SK-N-SH treated with all-trans-retinoic acid at 6 μM for 48 hours (cell line): ENCODE measurements around the gene CCDC77.

ENCODE experiments used
- ATAC-seq: fragments of 200-7000 bp; cut with Tn5 transposase; 3 replicates; pipeline ENCODE4 v1.9.1; 2020; ENCODE audit warnings: mild to moderate bottlenecking, moderate library complexity
- ARNTL ChIP-seq: fragments of 450-650 bp; formaldehyde crosslinking; IDR thresholded peaks from 2 replicates; pipeline ENCODE4 v1.5.0; 2020; ENCODE audit warnings: low read depth, mild to moderate bottlenecking, moderate library complexity, borderline replicate concordance
- BACH2 ChIP-seq: fragments of 250-450 bp; sonication (Bioruptor Pico); IDR thresholded peaks from 2 replicates; pipeline ENCODE4 v1.9.0; 2021; ENCODE audit warnings: mild to moderate bottlenecking, borderline replicate concordance
- CSDC2 ChIP-seq: fragments of 250-450 bp; sonication (Bioruptor Pico); IDR thresholded peaks from 2 replicates; pipeline ENCODE4 v1.5.0; 2020; ENCODE audit warnings: mild to moderate bottlenecking, moderate library complexity
- ESRRG ChIP-seq: fragments of 250-450 bp; sonication (Bioruptor Pico); IDR thresholded peaks from 2 replicates; pipeline ENCODE4 v1.6.1; 2021; ENCODE audit warnings: mild to moderate bottlenecking
- GLIS3 ChIP-seq: fragments of 250-450 bp; sonication (Bioruptor Pico); IDR thresholded peaks from 2 replicates; pipeline ENCODE4 v1.5.0; 2020; ENCODE audit warnings: mild to moderate bottlenecking, moderate library complexity
- ISL1 ChIP-seq: fragments of 250-450 bp; sonication (Bioruptor Pico); IDR thresholded peaks from 2 replicates; pipeline ENCODE4 v2.1.2; 2022; ENCODE audit warnings: mild to moderate bottlenecking, moderate library complexity
- OSR1 ChIP-seq: fragments of 250-450 bp; sonication (Bioruptor Pico); IDR thresholded peaks from 2 replicates; pipeline ENCODE4 v1.8.0; 2022; ENCODE audit warnings: moderate library complexity, mild to moderate bottlenecking, inconsistent platforms
- PPARA ChIP-seq: fragments of 250-450 bp; sonication (Bioruptor Pico); IDR thresholded peaks from 2 replicates; pipeline ENCODE4 v1.5.0; 2020; ENCODE audit warnings: mild to moderate bottlenecking, borderline replicate concordance
- RARB ChIP-seq: fragments of 250-450 bp; sonication (Bioruptor Pico); IDR thresholded peaks from 2 replicates; pipeline ENCODE4 v1.8.0; 2021; ENCODE audit warnings: mild to moderate bottlenecking, moderate library complexity
- SNAI2 ChIP-seq: fragments of 250-450 bp; sonication (Bioruptor Pico); IDR thresholded peaks from 2 replicates; pipeline ENCODE4 v1.5.0; 2020; ENCODE audit warnings: mild to moderate bottlenecking, moderate library complexity
- TCF4 ChIP-seq: fragments of 250-450 bp; sonication (Bioruptor Pico); IDR thresholded peaks from 2 replicates; pipeline ENCODE4 v1.8.0; 2021; ENCODE audit warnings: mild to moderate bottlenecking, moderate library complexity, borderline replicate concordance
- TOX ChIP-seq: fragments of 250-450 bp; sonication (Bioruptor Pico); IDR thresholded peaks from 2 replicates; pipeline ENCODE4 v1.8.0; 2021; ENCODE audit warnings: mild to moderate bottlenecking, moderate library complexity, borderline replicate concordance
- ZC3H10 ChIP-seq: fragments of 250-450 bp; sonication (Bioruptor Pico); IDR thresholded peaks from 2 replicates; pipeline ENCODE4 v1.5.1; 2021; ENCODE audit warnings: mild to moderate bottlenecking, moderate library complexity
- ZFP3 ChIP-seq: fragments of 250-450 bp; sonication (Bioruptor Pico); IDR thresholded peaks from 2 replicates; pipeline ENCODE4 v1.5.0; 2020; ENCODE audit warnings: mild to moderate bottlenecking, moderate library complexity
- ZFP30 ChIP-seq: fragments of 450-650 bp; formaldehyde crosslinking; IDR thresholded peaks from 2 replicates; pipeline ENCODE4 v1.5.0; 2022; ENCODE audit warnings: mild to moderate bottlenecking, moderate library complexity
- ZNF565 ChIP-seq: fragments of 450-650 bp; formaldehyde crosslinking; conservative IDR thresholded peaks from 2 replicates; pipeline ENCODE4 v1.5.0; 2020; ENCODE audit warnings: low read depth, mild to moderate bottlenecking, moderate library complexity
- ZNF70 ChIP-seq: fragments of 450-650 bp; formaldehyde crosslinking; IDR thresholded peaks from 2 replicates; pipeline ENCODE4 v1.5.0; 2020; ENCODE audit warnings: mild to moderate bottlenecking, moderate library complexity
- ZNF8 ChIP-seq: fragments of 450-650 bp; formaldehyde crosslinking; IDR thresholded peaks from 2 replicates; pipeline ENCODE4 v1.5.0; 2020; ENCODE audit warnings: mild to moderate bottlenecking, moderate library complexity
- TF ChIP-seq, protein P1 (sequence below): fragments of 250-450 bp; sonication (Bioruptor Pico); IDR thresholded peaks from 2 replicates; pipeline ENCODE4 v1.8.0; 2021; ENCODE audit warnings: low read depth, mild to moderate bottlenecking, moderate library complexity, borderline replicate concordance
- TF ChIP-seq, protein P2 (sequence below): fragments of 250-450 bp; sonication (Bioruptor Pico); IDR thresholded peaks from 2 replicates; pipeline ENCODE4 v1.5.0; 2020; ENCODE audit warnings: mild to moderate bottlenecking, moderate library complexity
- TF ChIP-seq, protein P3 (sequence below): fragments of 250-450 bp; sonication (Bioruptor Pico); IDR thresholded peaks from 2 replicates; pipeline ENCODE4 v1.8.0; 2020; ENCODE audit warnings: mild to moderate bottlenecking, moderate library complexity, borderline replicate concordance
- TF ChIP-seq, protein P4 (sequence below): fragments of 250-450 bp; sonication (Bioruptor Pico); IDR thresholded peaks from 2 replicates; pipeline ENCODE4 v1.5.1; 2020; ENCODE audit warnings: low read depth, mild to moderate bottlenecking, moderate library complexity
- TF ChIP-seq, protein P5 (sequence below): fragments of 250-450 bp; sonication (Bioruptor Pico); IDR thresholded peaks from 2 replicates; pipeline ENCODE4 v1.5.1; 2021; ENCODE audit warnings: mild to moderate bottlenecking, moderate library complexity

The CCDC77 gene

DNA sequence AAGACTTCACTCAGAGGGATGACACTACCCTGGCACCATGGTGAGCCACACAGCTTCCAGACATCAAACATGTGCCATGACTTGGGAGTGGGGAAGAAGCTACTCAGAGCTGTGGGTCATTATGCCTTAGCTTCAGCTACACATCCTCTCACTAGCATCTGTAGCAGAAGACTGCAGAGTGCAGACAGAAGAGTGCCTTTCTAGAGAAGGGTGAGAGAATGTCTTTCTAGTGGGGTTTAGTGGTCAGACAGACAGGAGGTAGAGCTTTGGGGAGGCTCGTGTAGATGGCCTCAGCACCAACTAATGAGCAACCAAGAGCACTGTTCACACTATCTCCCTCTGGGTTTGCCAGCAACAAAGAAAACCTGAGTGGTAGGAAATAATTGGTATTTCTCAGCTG lies 53.4 kb downstream of the CCDC77 start:
- TF ChIP-seq, protein P1, sequence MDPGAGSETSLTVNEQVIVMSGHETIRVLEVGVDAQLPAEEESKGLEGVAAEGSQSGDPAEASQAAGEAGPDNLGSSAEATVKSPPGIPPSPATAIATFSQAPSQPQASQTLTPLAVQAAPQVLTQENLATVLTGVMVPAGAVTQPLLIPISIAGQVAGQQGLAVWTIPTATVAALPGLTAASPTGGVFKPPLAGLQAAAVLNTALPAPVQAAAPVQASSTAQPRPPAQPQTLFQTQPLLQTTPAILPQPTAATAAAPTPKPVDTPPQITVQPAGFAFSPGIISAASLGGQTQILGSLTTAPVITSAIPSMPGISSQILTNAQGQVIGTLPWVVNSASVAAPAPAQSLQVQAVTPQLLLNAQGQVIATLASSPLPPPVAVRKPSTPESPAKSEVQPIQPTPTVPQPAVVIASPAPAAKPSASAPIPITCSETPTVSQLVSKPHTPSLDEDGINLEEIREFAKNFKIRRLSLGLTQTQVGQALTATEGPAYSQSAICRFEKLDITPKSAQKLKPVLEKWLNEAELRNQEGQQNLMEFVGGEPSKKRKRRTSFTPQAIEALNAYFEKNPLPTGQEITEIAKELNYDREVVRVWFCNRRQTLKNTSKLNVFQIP (CRISPR knock-in tag): no peak
- no peak for TF ChIP-seq ARNTL (CRISPR knock-in tag)
- TF ChIP-seq, protein P2, sequence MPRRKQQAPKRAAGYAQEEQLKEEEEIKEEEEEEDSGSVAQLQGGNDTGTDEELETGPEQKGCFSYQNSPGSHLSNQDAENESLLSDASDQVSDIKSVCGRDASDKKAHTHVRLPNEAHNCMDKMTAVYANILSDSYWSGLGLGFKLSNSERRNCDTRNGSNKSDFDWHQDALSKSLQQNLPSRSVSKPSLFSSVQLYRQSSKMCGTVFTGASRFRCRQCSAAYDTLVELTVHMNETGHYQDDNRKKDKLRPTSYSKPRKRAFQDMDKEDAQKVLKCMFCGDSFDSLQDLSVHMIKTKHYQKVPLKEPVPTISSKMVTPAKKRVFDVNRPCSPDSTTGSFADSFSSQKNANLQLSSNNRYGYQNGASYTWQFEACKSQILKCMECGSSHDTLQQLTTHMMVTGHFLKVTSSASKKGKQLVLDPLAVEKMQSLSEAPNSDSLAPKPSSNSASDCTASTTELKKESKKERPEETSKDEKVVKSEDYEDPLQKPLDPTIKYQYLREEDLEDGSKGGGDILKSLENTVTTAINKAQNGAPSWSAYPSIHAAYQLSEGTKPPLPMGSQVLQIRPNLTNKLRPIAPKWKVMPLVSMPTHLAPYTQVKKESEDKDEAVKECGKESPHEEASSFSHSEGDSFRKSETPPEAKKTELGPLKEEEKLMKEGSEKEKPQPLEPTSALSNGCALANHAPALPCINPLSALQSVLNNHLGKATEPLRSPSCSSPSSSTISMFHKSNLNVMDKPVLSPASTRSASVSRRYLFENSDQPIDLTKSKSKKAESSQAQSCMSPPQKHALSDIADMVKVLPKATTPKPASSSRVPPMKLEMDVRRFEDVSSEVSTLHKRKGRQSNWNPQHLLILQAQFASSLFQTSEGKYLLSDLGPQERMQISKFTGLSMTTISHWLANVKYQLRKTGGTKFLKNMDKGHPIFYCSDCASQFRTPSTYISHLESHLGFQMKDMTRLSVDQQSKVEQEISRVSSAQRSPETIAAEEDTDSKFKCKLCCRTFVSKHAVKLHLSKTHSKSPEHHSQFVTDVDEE (CRISPR knock-in tag): no peak
- TF ChIP-seq, protein P3, sequence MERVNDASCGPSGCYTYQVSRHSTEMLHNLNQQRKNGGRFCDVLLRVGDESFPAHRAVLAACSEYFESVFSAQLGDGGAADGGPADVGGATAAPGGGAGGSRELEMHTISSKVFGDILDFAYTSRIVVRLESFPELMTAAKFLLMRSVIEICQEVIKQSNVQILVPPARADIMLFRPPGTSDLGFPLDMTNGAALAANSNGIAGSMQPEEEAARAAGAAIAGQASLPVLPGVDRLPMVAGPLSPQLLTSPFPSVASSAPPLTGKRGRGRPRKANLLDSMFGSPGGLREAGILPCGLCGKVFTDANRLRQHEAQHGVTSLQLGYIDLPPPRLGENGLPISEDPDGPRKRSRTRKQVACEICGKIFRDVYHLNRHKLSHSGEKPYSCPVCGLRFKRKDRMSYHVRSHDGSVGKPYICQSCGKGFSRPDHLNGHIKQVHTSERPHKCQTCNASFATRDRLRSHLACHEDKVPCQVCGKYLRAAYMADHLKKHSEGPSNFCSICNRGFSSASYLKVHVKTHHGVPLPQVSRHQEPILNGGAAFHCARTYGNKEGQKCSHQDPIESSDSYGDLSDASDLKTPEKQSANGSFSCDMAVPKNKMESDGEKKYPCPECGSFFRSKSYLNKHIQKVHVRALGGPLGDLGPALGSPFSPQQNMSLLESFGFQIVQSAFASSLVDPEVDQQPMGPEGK (CRISPR knock-in tag): no peak
- no peak for TF ChIP-seq GLIS3
- no peak for TF ChIP-seq ZNF70
- no peak for TF ChIP-seq OSR1 (CRISPR knock-in tag)
- TF ChIP-seq PPARA (CRISPR knock-in tag): no peak
- TF ChIP-seq BACH2 (CRISPR knock-in tag): no peak
- no peak for TF ChIP-seq ISL1 (CRISPR knock-in tag)
- no peak for TF ChIP-seq ZC3H10
- TF ChIP-seq, protein P4, sequence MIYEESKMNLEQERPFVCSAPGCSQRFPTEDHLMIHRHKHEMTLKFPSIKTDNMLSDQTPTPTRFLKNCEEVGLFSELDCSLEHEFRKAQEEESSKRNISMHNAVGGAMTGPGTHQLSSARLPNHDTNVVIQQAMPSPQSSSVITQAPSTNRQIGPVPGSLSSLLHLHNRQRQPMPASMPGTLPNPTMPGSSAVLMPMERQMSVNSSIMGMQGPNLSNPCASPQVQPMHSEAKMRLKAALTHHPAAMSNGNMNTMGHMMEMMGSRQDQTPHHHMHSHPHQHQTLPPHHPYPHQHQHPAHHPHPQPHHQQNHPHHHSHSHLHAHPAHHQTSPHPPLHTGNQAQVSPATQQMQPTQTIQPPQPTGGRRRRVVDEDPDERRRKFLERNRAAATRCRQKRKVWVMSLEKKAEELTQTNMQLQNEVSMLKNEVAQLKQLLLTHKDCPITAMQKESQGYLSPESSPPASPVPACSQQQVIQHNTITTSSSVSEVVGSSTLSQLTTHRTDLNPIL (CRISPR knock-in tag): no peak
- TF ChIP-seq, protein P5, sequence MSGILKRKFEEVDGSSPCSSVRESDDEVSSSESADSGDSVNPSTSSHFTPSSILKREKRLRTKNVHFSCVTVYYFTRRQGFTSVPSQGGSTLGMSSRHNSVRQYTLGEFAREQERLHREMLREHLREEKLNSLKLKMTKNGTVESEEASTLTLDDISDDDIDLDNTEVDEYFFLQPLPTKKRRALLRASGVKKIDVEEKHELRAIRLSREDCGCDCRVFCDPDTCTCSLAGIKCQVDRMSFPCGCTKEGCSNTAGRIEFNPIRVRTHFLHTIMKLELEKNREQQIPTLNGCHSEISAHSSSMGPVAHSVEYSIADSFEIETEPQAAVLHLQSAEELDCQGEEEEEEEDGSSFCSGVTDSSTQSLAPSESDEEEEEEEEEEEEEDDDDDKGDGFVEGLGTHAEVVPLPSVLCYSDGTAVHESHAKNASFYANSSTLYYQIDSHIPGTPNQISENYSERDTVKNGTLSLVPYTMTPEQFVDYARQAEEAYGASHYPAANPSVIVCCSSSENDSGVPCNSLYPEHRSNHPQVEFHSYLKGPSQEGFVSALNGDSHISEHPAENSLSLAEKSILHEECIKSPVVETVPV (CRISPR knock-in tag): no peak
- TF ChIP-seq TCF4 (CRISPR knock-in tag): no peak
- no peak for TF ChIP-seq RARB (CRISPR knock-in tag)
- no peak for TF ChIP-seq ZFP30 (CRISPR knock-in tag)
- no peak for TF ChIP-seq ZFP3 (CRISPR knock-in tag)
- no peak for ATAC-seq

DNA sequence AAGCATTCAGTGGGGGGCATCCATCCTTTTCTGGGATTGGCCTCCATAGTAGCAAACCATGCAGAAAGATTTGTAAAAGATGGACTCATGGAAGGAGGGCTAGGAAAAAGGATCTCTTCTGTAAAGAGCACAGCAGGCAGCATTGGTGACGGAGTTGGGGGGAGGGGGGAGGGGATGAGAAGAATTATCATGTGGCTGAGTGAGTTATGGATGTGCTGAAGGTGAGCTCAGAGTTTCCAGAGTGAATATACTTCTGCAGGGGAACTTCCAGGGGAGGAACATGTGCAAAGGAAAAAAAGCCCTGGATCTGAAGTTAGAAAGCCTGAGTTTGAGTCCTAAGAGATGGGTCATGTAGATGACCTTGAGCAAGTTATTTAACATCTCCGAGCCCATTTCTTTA lies 54.4 kb downstream of the CCDC77 start:
- TF ChIP-seq TCF4 (CRISPR knock-in tag) (no peak), TOX (CRISPR knock-in tag) (no peak), ZC3H10 (no peak), CSDC2 (CRISPR knock-in tag) (no peak), ISL1 (CRISPR knock-in tag) (no peak), ZNF565 (CRISPR knock-in tag) (no peak), ZNF8 (no peak), ARNTL (CRISPR knock-in tag) (no peak)
- TF ChIP-seq, all 23 proteins: peak for 0
- ATAC-seq: no peak

DNA sequence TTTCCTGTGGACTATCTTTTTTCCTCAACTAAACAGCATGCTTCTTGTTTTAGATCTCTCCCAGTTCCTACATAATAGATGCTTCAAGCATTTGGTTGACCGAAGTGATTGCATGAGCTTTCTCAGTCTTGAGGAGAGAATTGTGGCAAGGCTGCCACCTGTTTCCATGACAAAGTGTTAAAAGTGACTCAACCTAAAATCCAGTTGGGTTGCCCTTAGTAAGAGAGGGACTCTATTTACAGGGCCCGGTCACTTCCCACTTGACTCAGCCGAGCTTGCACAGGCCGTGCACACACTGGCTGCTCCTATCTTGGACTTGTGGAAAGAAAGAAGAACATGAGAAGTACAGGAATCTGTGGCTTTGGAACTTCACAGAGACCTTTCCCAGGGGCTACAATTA lies 56.2 kb downstream of the CCDC77 start:
- ATAC-seq: no peak
- TF ChIP-seq GLIS3 (no peak), ARNTL (CRISPR knock-in tag) (no peak), ESRRG (CRISPR knock-in tag) (no peak), SNAI2 (CRISPR knock-in tag) (no peak), ZNF8 (no peak), ZC3H10 (no peak), ISL1 (CRISPR knock-in tag) (no peak), ZFP3 (CRISPR knock-in tag) (no peak), ZFP30 (CRISPR knock-in tag) (no peak), TCF4 (CRISPR knock-in tag) (no peak)
- TF ChIP-seq, protein P3 (CRISPR knock-in tag): no peak
- TF ChIP-seq, protein P1 (CRISPR knock-in tag): no peak
